Endodermal cell (in vitro differentiated cells): ENCODE measurements around the gene LY86. TPM values are rescaled to one million over a fixed set of nuclear protein-coding genes. Genes with fewer than 3 reads are reported as not detected.

Source experiments
- DNase-seq: peaks from one replicate; pipeline ENCODE4 v3.0.0-alpha.2; 2017
- H3K27ac ChIP-seq: 2 replicates; pipeline ENCODE4 v1.5.1; 2013; ENCODE audit warnings: mild to moderate bottlenecking, low read depth, low read length, moderate library complexity
- H3K27me3 ChIP-seq: 2 replicates; pipeline ENCODE4 v1.6.1; 2013; ENCODE audit warnings: mild to moderate bottlenecking, low read length, moderate library complexity; ENCODE audit not compliant: insufficient read depth, control insufficient read depth, poor library complexity, severe bottlenecking
- H3K36me3 ChIP-seq: 2 replicates; pipeline ENCODE4 v1.7.0; 2013; ENCODE audit warnings: mild to moderate bottlenecking, low read length, moderate library complexity; ENCODE audit not compliant: control insufficient read depth, insufficient read depth
- H3K4me1 ChIP-seq: one replicate; pipeline ENCODE4 v1.7.0; 2013; ENCODE audit warnings: low read length; ENCODE audit not compliant: control insufficient read depth, insufficient read depth
- H3K4me3 ChIP-seq: 2 replicates; pipeline ENCODE4 v1.5.1; 2013; ENCODE audit warnings: mild to moderate bottlenecking, low read length, moderate library complexity
- H3K9ac ChIP-seq: 2 replicates; pipeline ENCODE4 v1.6.1; 2013; ENCODE audit warnings: mild to moderate bottlenecking, low read length, moderate library complexity; ENCODE audit not compliant: poor library complexity, severe bottlenecking; ENCODE audit errors: extremely low read depth
- H3K9me3 ChIP-seq: 2 replicates; pipeline ENCODE4 v1.6.1; 2013; ENCODE audit warnings: mild to moderate bottlenecking, low read length, moderate library complexity; ENCODE audit not compliant: control insufficient read depth
- H3K27ac Mint-ChIP-seq: 2 replicates; pipeline ENCODE4 v1.8.0; 2020; ENCODE audit warnings: mixed read lengths
- H3K27me3 Mint-ChIP-seq: 2 replicates; pipeline ENCODE4 v1.8.0; 2021; ENCODE audit warnings: mild to moderate bottlenecking, mixed read lengths; ENCODE audit not compliant: insufficient read depth
- H3K36me3 Mint-ChIP-seq: 2 replicates; pipeline ENCODE4 v1.8.0; 2020; ENCODE audit warnings: low read depth, mixed read lengths
- H3K4me1 Mint-ChIP-seq: 2 replicates; pipeline ENCODE4 v1.8.0; 2020; ENCODE audit warnings: mixed read lengths
- H3K4me3 Mint-ChIP-seq: 2 replicates; pipeline ENCODE4 v1.8.0; 2020; ENCODE audit warnings: mild to moderate bottlenecking, moderate library complexity, mixed read lengths
- H3K9me3 Mint-ChIP-seq: 2 replicates; pipeline ENCODE4 v1.8.0; 2020; ENCODE audit warnings: mild to moderate bottlenecking, mixed read lengths
- CTCF ChIP-seq: fragments of 200-600 bp; sonication (generic); conservative IDR thresholded peaks from 2 replicates; pipeline ENCODE4 v1.5.0; 2021; ENCODE audit warnings: antibody characterized with exemption, mild to moderate bottlenecking
- WGBS, 2 experiments: methylation state at CpG; one replicate each; pipeline versions ENCODE4 v1.1.5 to v1.1.7; 2013; ENCODE audit warnings: missing lambda C conversion rate in 2 of 2, mixed read lengths in 1 of 2; ENCODE audit not compliant: insufficient coverage in 1 of 2, insufficient read length in 1 of 2; 5-methylcytosine and 5-hydroxymethylcytosine counted together
- total RNA-seq, 2 donors: library from RNA; stranded (reverse); fragmentation: NEBNext Ultra II Directional in 1 of 2; extraction: Animal tissue kit (Norgen Biotek cat#: 25700) in 1 of 2; gene quantifications; 2 replicates in 1 of 2; 3 replicates in 1 of 2; pipeline ENCODE4 v1.2.1, GENCODE V29; 2021

The LY86 gene
- total RNA-seq, 2 donors from 2014 or later: not detected

DNA sequence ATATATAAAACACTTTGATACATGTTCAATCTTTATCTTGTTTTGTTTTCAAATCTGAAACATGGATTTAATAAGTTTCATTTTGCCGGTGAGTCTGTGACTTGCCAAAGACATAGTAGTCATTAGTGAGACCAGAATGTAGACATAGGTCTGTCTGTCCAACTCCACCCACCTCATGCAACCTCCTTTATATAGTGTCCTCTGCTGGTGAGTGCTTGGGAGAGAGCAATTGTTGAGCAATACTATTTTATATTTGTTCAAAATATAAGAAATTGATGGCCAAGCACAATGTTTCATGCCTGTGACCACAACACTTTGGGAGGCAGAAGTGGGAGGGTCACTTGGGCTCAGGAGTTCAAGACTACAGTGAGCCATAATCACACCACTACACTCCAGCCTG, 10.8 kb upstream of the LY86 start:
- Histone ChIP-seq H3K9me3 (peaks cover 8% of the 10 kb centered on the region), H3K4me1 (peaks cover 3% of the 10 kb centered on the region), H3K36me3 (no peaks in the 10 kb centered on the region), H3K27me3 (peaks cover 2% of the 10 kb centered on the region), H3K27ac (no peak overlapping the region), H3K4me3 (no peak overlapping the region), H3K9ac (no peak overlapping the region)
- H3K4me3 Mint-ChIP-seq: no peak overlapping the region
- H3K27ac Mint-ChIP-seq: no peak overlapping the region
- peaks cover 2% of the 10 kb centered on the region for H3K27me3 Mint-ChIP-seq
- DNase-seq: no peak
- TF ChIP-seq CTCF: no peak
- WGBS, 2 experiments: 93% methylated on average over 1 of the region's 1 CpG; no CpG with 5 or more reads in 1 of the 2 experiments
- peaks cover 10% of the 10 kb centered on the region for H3K9me3 Mint-ChIP-seq
- peaks cover 6% of the 10 kb centered on the region for H3K4me1 Mint-ChIP-seq
- no peaks in the 10 kb centered on the region for H3K36me3 Mint-ChIP-seq

- H3K9me3 Mint-ChIP-seq: peaks cover 9% of the 10 kb centered on the region
- H3K27me3 ChIP-seq: no peaks in the 10 kb centered on the region
These were observed 9.2 kb upstream of the LY86 start for GRCh38 chr6:6579281-6579680.

GRCh38 chr6:6580225-6580856, 8.2 kb upstream of the LY86 start:
- H3K9me3 Mint-ChIP-seq: peaks cover 10% of the 10 kb centered on the region

More at GRCh38 chr6:6579281-6579680, 9.2 kb upstream of the LY86 start:
- Histone ChIP-seq H3K36me3 (no peaks in the 10 kb centered on the region), H3K9me3 (peaks cover 8% of the 10 kb centered on the region), H3K27ac (no peak overlapping the region), H3K4me3 (no peak overlapping the region), H3K4me1 (peaks cover 4% of the 10 kb centered on the region), H3K9ac (no peak overlapping the region)
- DNase-seq: no peak
- no peak overlapping the region for H3K4me3 Mint-ChIP-seq
- WGBS, 2 experiments: 93% methylated on average over 1 of the region's 1 CpG; no CpG with 5 or more reads in 1 of the 2 experiments
- H3K36me3 Mint-ChIP-seq: no peaks in the 10 kb centered on the region
- H3K27ac Mint-ChIP-seq: no peak overlapping the region
- TF ChIP-seq CTCF: no peak
- peaks cover 2% of the 10 kb centered on the region for H3K27me3 Mint-ChIP-seq
- H3K4me1 Mint-ChIP-seq: peaks cover 9% of the 10 kb centered on the region

More at GRCh38 chr6:6580225-6580856, 8.2 kb upstream of the LY86 start:
- peaks cover 2% of the 10 kb centered on the region for H3K27me3 Mint-ChIP-seq
- H3K4me3 Mint-ChIP-seq: no peak overlapping the region
- H3K27ac Mint-ChIP-seq: no peak overlapping the region
- H3K4me3 ChIP-seq: no peak overlapping the region
- whole genome bisulfite sequencing, 2 experiments: 90 to 97% methylated on average over 5 to 6 of the region's 6 CpGs
- H3K27ac ChIP-seq: no peak overlapping the region
- peaks cover 12% of the 10 kb centered on the region for H3K4me1 Mint-ChIP-seq
- TF ChIP-seq CTCF: no peak
- H3K9ac ChIP-seq: no peak overlapping the region
- no peak for DNase-seq
- no peaks in the 10 kb centered on the region for H3K27me3 ChIP-seq
- no peaks in the 10 kb centered on the region for H3K36me3 ChIP-seq
- peaks cover 8% of the 10 kb centered on the region for H3K9me3 ChIP-seq
- H3K4me1 ChIP-seq: peaks cover 4% of the 10 kb centered on the region
- H3K36me3 Mint-ChIP-seq: no peaks in the 10 kb centered on the region
